HTERT RPE-1 (cell line): ENCODE data around the gene CBX7.

Experiments
- in situ Hi-C: fragments of 300-500 bp; cut with MboI; formaldehyde crosslinking; loops from 4 replicates; pipeline ENCODE4 v1.14.3; 2020; ENCODE audit warnings: low sequenced_read_pairs

Gene CBX7

GRCh38 chr22:39129746-39130145 lies 22.7 kb downstream of the CBX7 start:
- in situ Hi-C loops, result no loop called here

GRCh38 chr22:39129081-39129480 lies 23.4 kb downstream of the CBX7 start:
- in situ Hi-C loops, result no loop called here

- in situ Hi-C loops, result no loop called here
Measured at GRCh38 chr22:39128508-39128907, 24.0 kb downstream of the CBX7 start.

GRCh38 chr22:39125622-39126021 lies 26.9 kb downstream of the CBX7 start:
- in situ Hi-C loops, result no loop called here

- in situ Hi-C loops, result no loop called here
Measured at GRCh38 chr22:39123751-39124581, 28.5 kb downstream of the CBX7 start.

GRCh38 chr22:39122772-39123470 lies 29.6 kb downstream of the CBX7 start:
- in situ Hi-C loops, result no loop called here

GRCh38 chr22:39120983-39121382 lies 31.5 kb downstream of the CBX7 start:
- in situ Hi-C loops, result no loop called here

- in situ Hi-C loops, result no loop called here
Measured at GRCh38 chr22:39117585-39118191, 34.8 kb downstream of the CBX7 start.

DNA sequence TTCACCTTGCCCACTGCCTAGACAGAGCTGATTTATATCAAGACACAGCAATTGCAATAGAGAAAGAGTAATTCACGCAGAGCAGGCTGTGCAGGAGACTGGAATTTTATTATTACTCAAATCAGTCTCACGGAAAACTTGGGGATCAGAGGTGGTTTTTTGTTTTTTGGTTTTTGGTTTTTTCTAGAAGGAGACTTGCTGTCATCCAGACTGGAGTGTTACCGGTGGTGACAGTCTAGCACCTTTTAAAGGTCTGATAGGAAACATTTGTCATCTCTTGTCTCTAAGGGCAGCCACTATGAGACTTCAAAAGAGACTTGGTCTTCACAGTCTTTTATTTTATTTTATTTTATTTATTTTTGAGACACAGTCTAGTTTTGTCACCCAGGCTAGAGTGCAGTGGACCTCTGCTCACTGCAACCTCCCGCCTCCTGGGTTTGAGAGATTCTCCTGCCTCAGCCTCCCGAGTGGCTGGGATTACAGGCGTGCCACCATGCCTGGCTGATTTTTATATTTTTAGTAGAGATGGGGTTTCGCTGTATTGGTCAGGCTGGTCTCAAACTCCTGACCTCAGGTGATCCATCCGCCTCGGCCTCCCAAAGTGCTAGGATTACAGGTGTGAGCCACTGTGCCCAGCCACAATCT lies 36.4 kb downstream of the CBX7 start:
- in situ Hi-C loops, result no loop called here

DNA sequence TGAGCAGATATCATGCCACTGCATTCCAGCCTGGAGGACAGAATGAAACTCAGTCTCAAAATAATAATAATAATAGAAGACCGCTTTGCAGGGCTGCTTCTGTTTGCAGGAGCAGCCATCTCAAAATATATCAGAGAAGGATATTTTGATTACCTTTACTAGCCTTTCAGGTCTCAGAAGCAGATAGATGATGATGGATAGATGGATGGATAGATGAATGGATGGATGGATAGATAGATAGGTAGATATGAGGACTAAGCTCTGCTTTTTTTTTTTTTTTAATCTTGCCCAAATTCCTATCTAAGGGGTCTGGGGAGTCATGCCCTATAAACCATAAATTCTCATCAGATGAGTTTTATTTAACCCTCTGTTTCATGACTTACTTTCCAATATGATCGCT lies 36.9 kb downstream of the CBX7 start:
- in situ Hi-C loops, result no loop called here

DNA sequence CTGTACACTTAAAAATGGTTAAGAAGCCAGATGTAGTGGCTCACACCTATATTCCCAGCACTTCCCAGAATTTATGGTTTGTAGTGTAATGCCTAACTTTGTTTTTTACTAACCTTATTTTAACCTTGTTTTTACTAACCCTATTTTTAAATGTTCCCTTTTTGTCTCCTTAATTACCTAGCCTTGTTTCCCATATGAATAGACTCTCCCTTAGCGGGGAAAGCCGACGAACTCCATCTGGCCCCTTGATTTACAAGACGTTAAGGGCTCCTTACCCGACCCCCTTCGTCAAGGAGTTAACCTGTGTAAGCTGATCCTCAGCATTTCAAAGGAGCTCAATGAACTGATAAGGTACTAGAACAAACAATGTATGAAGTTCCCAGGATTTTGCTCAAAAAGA lies 38.4 kb downstream of the CBX7 start:
- in situ Hi-C loops, result no loop called here

DNA sequence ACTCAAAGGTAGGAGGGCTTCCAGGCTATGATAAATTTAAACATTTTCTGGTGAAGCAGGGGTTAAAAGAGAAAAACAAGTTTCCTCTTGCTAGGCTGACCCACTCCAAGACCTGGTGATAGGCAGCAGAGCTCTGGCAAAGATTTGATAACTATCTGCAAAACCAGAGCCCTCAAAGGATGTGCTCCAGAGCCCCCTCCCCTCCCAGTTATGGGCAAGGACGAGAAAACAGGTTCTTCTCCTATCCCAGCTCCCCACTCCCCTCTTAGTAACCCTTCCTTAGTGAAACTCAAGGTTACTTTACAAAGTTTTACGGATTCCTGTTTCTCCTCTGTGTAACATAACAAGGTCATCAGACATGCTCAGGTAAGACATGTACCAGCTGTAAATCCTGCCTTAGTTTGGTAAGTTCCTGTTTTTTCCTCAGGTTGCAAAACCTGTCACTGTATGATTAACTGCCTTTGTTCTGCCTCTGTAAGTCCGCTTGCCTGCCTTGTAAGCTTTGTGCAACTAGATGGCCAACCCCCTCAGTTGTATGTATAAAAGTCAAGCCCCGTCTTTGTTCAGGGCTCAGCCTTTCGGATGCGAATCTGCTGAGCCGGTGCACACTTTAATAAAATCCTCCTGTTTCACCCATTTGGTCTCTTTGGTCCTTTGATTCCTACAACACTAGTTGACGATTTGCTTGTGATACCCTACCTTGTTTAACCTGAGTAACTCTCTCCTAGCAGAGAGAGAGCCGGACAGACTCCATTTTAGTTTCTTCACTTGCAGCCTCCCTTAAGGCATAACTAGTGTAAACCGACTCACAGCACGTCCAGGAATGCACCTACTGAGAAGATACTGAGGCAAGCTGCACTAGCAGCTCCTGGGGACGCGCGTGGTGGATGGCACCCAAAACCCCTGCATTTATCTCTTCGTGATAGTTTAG lies 41.6 kb downstream of the CBX7 start:
- in situ Hi-C loops, result no loop called here

DNA sequence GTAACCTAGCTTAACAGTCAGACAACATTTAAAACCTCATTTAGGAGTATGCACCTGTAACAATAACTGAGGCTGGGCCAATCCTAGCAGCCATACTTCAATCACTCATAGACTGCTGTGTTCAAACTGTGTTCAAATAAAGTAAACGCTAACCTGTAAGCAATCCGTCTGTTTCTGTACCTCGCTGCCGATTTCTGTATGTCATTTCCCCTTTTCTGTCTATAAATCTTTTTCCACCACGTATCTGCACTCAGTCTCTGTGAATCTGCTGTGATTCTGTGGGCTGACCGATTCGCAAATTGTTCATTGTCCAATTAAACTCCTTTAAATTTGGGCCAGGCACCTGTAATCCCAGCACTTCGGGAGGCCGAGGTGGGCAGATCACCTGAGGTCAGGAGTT lies 43.1 kb downstream of the CBX7 start:
- in situ Hi-C loops, result no loop called here

- in situ Hi-C loops, result no loop called here
Measured at GRCh38 chr22:39108487-39108886, 44.0 kb downstream of the CBX7 start.

DNA sequence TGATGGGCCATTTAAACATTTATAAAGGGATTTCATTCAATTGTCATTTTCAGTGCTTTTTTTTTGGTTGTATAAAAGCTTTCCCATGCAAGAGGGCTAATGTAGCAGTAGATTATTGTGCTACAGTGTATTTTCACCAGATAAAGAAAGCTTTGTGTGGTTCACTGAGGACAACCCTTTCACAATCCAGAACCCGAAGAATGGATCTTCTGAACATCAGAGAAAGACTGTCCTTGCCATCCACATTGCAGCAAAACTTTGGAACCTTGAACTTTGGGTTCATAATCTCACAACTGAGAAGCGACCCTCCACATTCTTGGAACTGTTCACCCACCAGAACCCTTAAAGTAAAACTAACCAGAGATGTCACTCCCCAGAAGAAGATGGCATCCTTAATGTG lies 46.2 kb downstream of the CBX7 start:
- in situ Hi-C loops, result no loop called here

DNA sequence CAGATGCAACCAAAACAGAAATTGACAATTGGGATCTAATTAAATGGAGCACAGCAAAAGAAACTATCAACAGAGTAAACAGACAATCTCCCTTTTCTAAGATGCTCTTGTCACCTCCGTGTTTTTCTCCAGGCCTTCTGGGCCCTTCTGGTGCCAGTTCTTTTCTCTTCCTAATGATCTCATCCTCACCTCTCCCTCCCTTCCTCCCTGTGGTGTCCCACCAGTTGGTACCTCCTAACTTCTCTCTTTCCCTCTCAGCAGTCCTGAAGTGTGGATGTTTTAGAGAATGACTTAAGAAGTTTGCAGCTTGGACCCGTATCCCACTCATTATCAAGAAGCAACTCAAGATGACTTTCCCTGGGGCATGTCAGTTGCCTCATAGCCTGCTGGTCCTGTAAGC lies 49.0 kb downstream of the CBX7 start:
- in situ Hi-C loops, result no loop called here

DNA sequence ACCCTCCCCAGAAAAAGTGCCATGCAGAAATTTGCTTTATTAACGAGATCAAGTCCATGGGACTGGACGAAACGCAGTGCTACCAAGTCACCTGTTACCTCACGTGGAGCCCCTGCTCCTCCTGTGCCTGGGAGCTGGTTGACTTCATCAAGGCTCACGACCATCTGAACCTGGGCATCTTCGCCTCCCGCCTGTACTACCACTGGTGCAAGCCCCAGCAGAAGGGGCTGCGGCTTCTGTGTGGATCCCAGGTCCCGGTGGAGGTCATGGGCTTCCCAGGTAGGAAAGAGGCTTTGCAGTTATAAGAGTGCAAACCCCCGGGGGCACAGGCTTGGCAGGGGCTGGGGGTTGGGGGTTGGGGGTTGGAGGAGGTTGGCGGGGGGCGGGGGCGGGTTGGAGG lies 51.3 kb downstream of the CBX7 start:
- in situ Hi-C loops, result no loop called here

- in situ Hi-C loops, result no loop called here
Measured at GRCh38 chr22:39098576-39098975, 53.9 kb downstream of the CBX7 start.

GRCh38 chr22:39098026-39098425 lies 54.5 kb downstream of the CBX7 start:
- in situ Hi-C loops, result no loop called here
